ENCODE data around the gene APOL1.

Gene APOL1

GRCh38 chr22:36296690-36297089 is 43.8 kb downstream of the APOL1 start:
- Histone ChIP-seq H2AFZ (ENCODE audit: low read length) (no peak overlapping the region), H3K36me3 (ENCODE audit: insufficient read depth, low read length) (peaks cover 99% of the 10 kb centered on the region), H3F3A (ENCODE audit: insufficient read depth, low read length) (no peaks in the 10 kb centered on the region)

GRCh38 chr22:36297568-36297967 is 44.6 kb downstream of the APOL1 start:
- Histone ChIP-seq H4K20me1 (ENCODE audit: insufficient read depth, low read length) (no peaks in the 10 kb centered on the region), H3K36me3 (ENCODE audit: insufficient read depth, low read length) (peaks cover 99% of the 10 kb centered on the region), H3K27me3 (ENCODE audit: insufficient read depth, low read length) (no peaks in the 10 kb centered on the region), H3K9ac (ENCODE audit: low read length) (no peak overlapping the region), H3K4me1 (ENCODE audit: insufficient read depth, low read length, severe bottlenecking) (peaks cover 6% of the 10 kb centered on the region), H3K9me2 (ENCODE audit: low read depth, low read length) (no peaks in the 10 kb centered on the region), H3F3A (ENCODE audit: insufficient read depth, low read length) (no peaks in the 10 kb centered on the region), H3K4me3 (ENCODE audit: low read depth, low read length, poor library complexity, severe bottlenecking) (no peak overlapping the region), H2AFZ (ENCODE audit: low read length) (no peak overlapping the region), H3K27ac (ENCODE audit: low read depth, low read length, poor library complexity, severe bottlenecking) (no peak overlapping the region), H3K9me3 (ENCODE audit: low read length) (no peaks in the 10 kb centered on the region), H3K79me2 (ENCODE audit: insufficient read depth, low read length) (no peaks in the 10 kb centered on the region), H3K4me2 (ENCODE audit: low read length) (no peak overlapping the region)
- TF ChIP-seq EZH2 (IDR thresholded peaks at IDR 0.05; ENCODE audit: borderline replicate concordance, low read length), result no peak
- no peak for TF ChIP-seq CTCF (IDR thresholded peaks at IDR 0.05; ENCODE audit: low read length)

More at GRCh38 chr22:36296690-36297089, 43.8 kb downstream of the APOL1 start:
- no peak overlapping the region for H3K9ac ChIP-seq (ENCODE audit: low read length)
- no peak overlapping the region for H3K4me2 ChIP-seq (ENCODE audit: low read length)
- H3K27me3 ChIP-seq (ENCODE audit: insufficient read depth, low read length), result no peaks in the 10 kb centered on the region
- peaks cover 3% of the 10 kb centered on the region for H3K4me1 ChIP-seq (ENCODE audit: insufficient read depth, low read length, severe bottlenecking)
- no peak overlapping the region for H3K27ac ChIP-seq (ENCODE audit: low read depth, low read length, poor library complexity, severe bottlenecking)
- no peaks in the 10 kb centered on the region for H4K20me1 ChIP-seq (ENCODE audit: insufficient read depth, low read length)
- no peaks in the 10 kb centered on the region for H3K9me3 ChIP-seq (ENCODE audit: low read length)
- no peaks in the 10 kb centered on the region for H3K79me2 ChIP-seq (ENCODE audit: insufficient read depth, low read length)
- no peak overlapping the region for H3K4me3 ChIP-seq (ENCODE audit: low read depth, low read length, poor library complexity, severe bottlenecking)
- TF ChIP-seq EZH2 (IDR thresholded peaks at IDR 0.05; ENCODE audit: borderline replicate concordance, low read length) (no peak), CTCF (IDR thresholded peaks at IDR 0.05; ENCODE audit: low read length) (no peak)
- no peaks in the 10 kb centered on the region for H3K9me2 ChIP-seq (ENCODE audit: low read depth, low read length)

DNA sequence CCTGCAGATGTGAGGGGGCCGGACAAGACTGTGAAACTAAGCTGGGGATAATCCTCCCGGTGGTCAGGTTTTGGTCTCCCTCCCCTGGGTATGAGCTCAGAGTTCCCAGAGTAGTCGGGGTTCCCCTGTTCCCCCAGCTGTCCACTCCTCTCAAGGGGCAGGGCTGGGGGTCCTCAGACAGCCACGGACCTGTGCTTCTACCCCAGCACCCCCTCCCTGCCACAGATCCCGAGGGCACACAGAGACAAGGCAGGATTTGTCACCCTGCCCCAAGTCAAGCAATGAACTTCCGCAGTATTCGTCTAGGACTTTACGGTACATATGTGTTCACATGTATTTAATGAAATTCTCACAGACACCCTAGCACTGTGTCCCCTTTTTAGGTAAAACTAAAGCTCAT is 45.2 kb downstream of the APOL1 start:
- peaks cover 6% of the 10 kb centered on the region for H3K4me1 ChIP-seq (ENCODE audit: insufficient read depth, low read length, severe bottlenecking)
- H3F3A ChIP-seq (ENCODE audit: insufficient read depth, low read length), result no peaks in the 10 kb centered on the region
- TF ChIP-seq EZH2 (IDR thresholded peaks at IDR 0.05; ENCODE audit: borderline replicate concordance, low read length), result no peak
- TF ChIP-seq CTCF (IDR thresholded peaks at IDR 0.05; ENCODE audit: low read length), result no peak
- H3K79me2 ChIP-seq (ENCODE audit: insufficient read depth, low read length), result no peaks in the 10 kb centered on the region
- no peaks in the 10 kb centered on the region for H3K27me3 ChIP-seq (ENCODE audit: insufficient read depth, low read length)
- no peaks in the 10 kb centered on the region for H3K9me3 ChIP-seq (ENCODE audit: low read length)
- peaks cover 99% of the 10 kb centered on the region for H3K36me3 ChIP-seq (ENCODE audit: insufficient read depth, low read length)
- no peak overlapping the region for H3K27ac ChIP-seq (ENCODE audit: low read depth, low read length, poor library complexity, severe bottlenecking)
- H2AFZ ChIP-seq (ENCODE audit: low read length), result no peak overlapping the region
- no peak overlapping the region for H3K4me2 ChIP-seq (ENCODE audit: low read length)
- no peaks in the 10 kb centered on the region for H4K20me1 ChIP-seq (ENCODE audit: insufficient read depth, low read length)
- H3K4me3 ChIP-seq (ENCODE audit: low read depth, low read length, poor library complexity, severe bottlenecking), result no peak overlapping the region
- H3K9me2 ChIP-seq (ENCODE audit: low read depth, low read length), result no peaks in the 10 kb centered on the region
- H3K9ac ChIP-seq (ENCODE audit: low read length), result no peak overlapping the region
